NT2/D1 (cell line): ENCODE data around the gene MUC4.
A peak's percentile ranks its signal among the peaks of the same experiment; 100 is the strongest.

ENCODE experiments used
- DNase-seq: peaks from one replicate; pipeline ENCODE4 v3.0.0-alpha.2; 2011; ENCODE audit warnings: low read depth, low spot score
- H3K27me3 ChIP-seq: 2 replicates; pipeline ENCODE4 v1.6.0; 2011; ENCODE audit warnings: mild to moderate bottlenecking; ENCODE audit not compliant: insufficient read length, insufficient read depth
- H3K36me3 ChIP-seq: 2 replicates; pipeline ENCODE4 v1.6.1; 2011; ENCODE audit warnings: mild to moderate bottlenecking, low read length, mixed read lengths; ENCODE audit not compliant: insufficient read depth, insufficient read length
- H3K4me1 ChIP-seq: 2 replicates; pipeline ENCODE4 v1.5.1; 2011; ENCODE audit not compliant: insufficient read depth, insufficient read length
- H3K4me3 ChIP-seq: 2 replicates; pipeline ENCODE4 v1.5.1; 2011; ENCODE audit warnings: low read depth; ENCODE audit not compliant: insufficient read length
- H3K9ac ChIP-seq: 2 replicates; pipeline ENCODE4 v1.6.0; 2011; ENCODE audit warnings: low read depth; ENCODE audit not compliant: insufficient read length
- H3K9me3 ChIP-seq: 2 replicates; pipeline ENCODE4 v1.5.1; 2011; ENCODE audit warnings: mild to moderate bottlenecking, low read length; ENCODE audit not compliant: insufficient read depth
- SUZ12 ChIP-seq: IDR thresholded peaks from 2 replicates; pipeline ENCODE4 v1.6.1; 2011; ENCODE audit not compliant: insufficient read length, insufficient read depth; ENCODE audit errors: extremely low read depth
- YY1 ChIP-seq: IDR thresholded peaks from 2 replicates; pipeline ENCODE4 v1.6.1; 2011; ENCODE audit not compliant: insufficient read length, insufficient read depth
- ZNF274 ChIP-seq: IDR thresholded peaks from 2 replicates; pipeline ENCODE4 v1.6.1; 2011; ENCODE audit warnings: mild to moderate bottlenecking, low read depth, low read length

MUC4 gene

GRCh38 chr3:195854628-195855294 lies 43.0 kb upstream of the MUC4 start:
- Histone ChIP-seq H3K9ac (peak overlapping the region; percentile 27), H3K4me3 (no peak overlapping the region), H3K27me3 (peaks cover 8% of the 10 kb centered on the region), H3K36me3 (no peaks in the 10 kb centered on the region), H3K9me3 (no peaks in the 10 kb centered on the region), H3K4me1 (peaks cover 11% of the 10 kb centered on the region)
- TF ChIP-seq ZNF274: no peak
- TF ChIP-seq YY1: no peak
- no peak for DNase-seq

DNA sequence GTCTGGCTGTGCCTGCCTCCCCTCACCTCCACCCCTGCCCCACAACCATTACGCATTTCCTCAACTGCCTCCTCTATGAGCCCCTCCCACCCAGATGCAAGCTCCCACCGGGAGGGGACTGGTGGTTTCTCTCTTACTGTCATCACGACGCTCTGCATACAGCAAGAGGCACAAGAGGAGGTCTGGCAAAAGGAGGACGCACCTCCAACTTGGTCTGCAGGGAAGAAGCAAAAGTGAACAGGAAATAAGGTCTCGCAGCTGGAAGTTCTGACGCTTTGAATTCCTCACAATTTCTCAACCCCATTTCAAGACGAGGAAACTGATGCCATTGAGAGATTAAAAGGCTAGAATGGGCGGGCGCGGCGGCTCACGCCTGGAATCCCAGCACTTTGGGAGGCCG lies 42.3 kb upstream of the MUC4 start:
- no peak for DNase-seq
- H3K4me3 ChIP-seq: no peak overlapping the region
- H3K9me3 ChIP-seq: no peaks in the 10 kb centered on the region
- H3K27me3 ChIP-seq: peaks cover 8% of the 10 kb centered on the region
- no peaks in the 10 kb centered on the region for H3K36me3 ChIP-seq
- peaks cover 11% of the 10 kb centered on the region for H3K4me1 ChIP-seq
- H3K9ac ChIP-seq: no peak overlapping the region
- TF ChIP-seq YY1 (no peak), ZNF274 (no peak)

- H3K4me3 ChIP-seq: no peak overlapping the region
- peaks cover 11% of the 10 kb centered on the region for H3K4me1 ChIP-seq
- no peak for TF ChIP-seq YY1
- TF ChIP-seq SUZ12: no peak
- TF ChIP-seq ZNF274: no peak
- H3K9ac ChIP-seq: no peak overlapping the region
- DNase-seq: no peak
- no peaks in the 10 kb centered on the region for H3K9me3 ChIP-seq
- H3K36me3 ChIP-seq: no peaks in the 10 kb centered on the region
- peaks cover 8% of the 10 kb centered on the region for H3K27me3 ChIP-seq
Observed at GRCh38 chr3:195853036-195853435, 41.3 kb upstream of the MUC4 start.

DNA sequence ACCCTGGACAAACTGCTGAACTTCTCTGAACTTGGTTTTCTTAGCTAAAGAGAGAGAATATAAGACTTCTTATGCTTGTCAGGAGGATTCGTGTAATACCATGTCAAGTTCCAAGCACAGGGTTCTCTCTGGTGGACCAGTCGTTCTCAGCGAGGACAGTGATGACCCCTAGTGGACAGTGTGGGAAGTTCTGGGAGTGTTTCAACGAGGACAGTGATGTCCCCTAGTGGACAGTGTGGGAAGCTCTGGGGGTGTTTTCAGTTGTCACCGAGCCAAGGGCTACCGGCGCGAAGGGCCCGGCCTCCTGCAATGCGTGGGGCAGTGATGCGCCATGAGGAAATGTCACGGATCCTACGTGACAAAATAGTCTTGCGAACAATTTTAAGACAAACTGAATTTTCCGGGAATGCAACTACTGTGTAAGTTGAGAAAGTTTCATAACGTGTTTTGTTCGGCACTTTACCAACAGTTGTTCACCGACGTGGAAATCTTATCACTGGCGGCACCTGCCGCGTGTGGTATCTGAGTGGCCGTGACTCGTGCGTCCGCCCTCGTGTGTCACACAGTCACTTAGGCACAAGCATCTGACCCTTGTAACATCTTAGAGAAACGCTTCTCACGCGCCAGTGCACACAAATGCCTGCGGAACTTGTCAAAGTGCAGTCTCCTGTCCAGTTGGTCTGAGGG lies 39.3 kb upstream of the MUC4 start:
- H3K4me3 ChIP-seq: no peak overlapping the region
- H3K9ac ChIP-seq: no peak overlapping the region
- no peaks in the 10 kb centered on the region; the same call in 1 of the 2 replicates for H3K9me3 ChIP-seq
- H3K36me3 ChIP-seq: no peaks in the 10 kb centered on the region
- DNase-seq: peak; percentile 90
- TF ChIP-seq SUZ12 (no peak), ZNF274 (no peak), YY1 (no peak)
- H3K27me3 ChIP-seq: peaks cover 8% of the 10 kb centered on the region
- peaks cover 10% of the 10 kb centered on the region for H3K4me1 ChIP-seq

GRCh38 chr3:195849322-195850074 lies 37.8 kb upstream of the MUC4 start:
- Histone ChIP-seq H3K36me3 (no peaks in the 10 kb centered on the region), H3K9me3 (no peaks in the 10 kb centered on the region; the same call in 1 of the 2 replicates), H3K27me3 (peaks cover 8% of the 10 kb centered on the region), H3K4me3 (no peak overlapping the region), H3K4me1 (peaks cover 10% of the 10 kb centered on the region), H3K9ac (no peak overlapping the region)
- DNase-seq: no peak
- TF ChIP-seq YY1: no peak
- TF ChIP-seq ZNF274: no peak
- TF ChIP-seq SUZ12: no peak

DNA sequence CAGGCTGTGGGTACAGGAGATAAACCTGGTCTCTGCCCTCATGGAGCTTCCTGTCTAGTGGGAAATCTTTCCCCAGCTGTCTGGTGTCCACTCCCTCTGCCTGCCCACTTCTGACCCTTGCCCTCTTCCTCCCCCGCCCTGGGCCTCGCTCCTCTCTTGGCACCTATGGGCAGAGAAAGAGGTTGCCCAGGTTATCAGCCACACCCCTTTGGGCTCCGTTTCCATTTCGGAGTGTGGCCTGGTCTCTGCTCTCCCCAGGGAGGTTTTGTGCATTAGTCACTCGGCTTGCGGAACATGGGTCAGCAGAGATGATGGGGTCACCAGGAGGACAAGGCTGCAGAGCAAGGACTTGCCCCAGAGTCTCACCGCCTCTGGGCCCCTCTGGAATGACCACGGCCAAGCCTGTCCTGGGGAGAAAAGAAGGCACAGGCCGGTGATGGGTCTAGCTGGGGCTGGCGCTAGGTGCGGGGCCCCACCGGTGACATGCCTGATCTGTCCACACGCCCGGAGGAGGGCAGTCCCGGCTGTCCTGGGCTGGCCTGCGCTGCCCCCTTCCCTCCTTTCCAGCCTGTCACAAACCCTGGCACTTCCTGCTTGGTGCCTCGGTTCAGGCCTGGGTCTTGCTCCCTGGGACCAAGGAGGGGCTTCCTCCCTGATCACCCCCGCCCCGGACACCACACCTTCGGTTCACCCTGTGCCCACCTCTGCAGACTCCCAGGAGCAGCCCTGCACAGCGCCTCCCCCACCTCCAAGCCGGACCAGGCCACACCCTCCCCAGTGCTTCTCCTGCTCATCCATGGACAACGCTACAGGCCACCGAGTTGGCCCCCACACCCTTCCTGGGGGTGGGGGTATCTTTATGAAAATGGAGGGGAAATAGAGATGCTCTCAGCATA lies 35.6 kb upstream of the MUC4 start:
- TF ChIP-seq YY1: no peak
- no peak for TF ChIP-seq ZNF274
- no peak for TF ChIP-seq SUZ12
- no peaks in the 10 kb centered on the region; the same call in 1 of the 2 replicates for H3K9me3 ChIP-seq
- H3K9ac ChIP-seq: no peak overlapping the region
- no peak overlapping the region for H3K4me3 ChIP-seq
- no peaks in the 10 kb centered on the region for H3K36me3 ChIP-seq
- DNase-seq: no peak
- peaks cover 8% of the 10 kb centered on the region for H3K27me3 ChIP-seq
- H3K4me1 ChIP-seq: peaks cover 6% of the 10 kb centered on the region
